GM12878 (cell line): Measurements from ENCODE around the gene CYP2C18.

ENCODE experiments used
- BCLAF1 ChIP-seq: fragments of 450-650 bp; IDR thresholded peaks from 2 replicates; pipeline ENCODE4 v1.6.1; 2017; ENCODE audit warnings: antibody characterized with exemption, mild to moderate bottlenecking, moderate library complexity
- CTCF ChIP-seq, 3 experiments: IDR thresholded peaks in 2 of 3; conservative IDR thresholded peaks in 1 of 3; 2 replicates each; pipeline ENCODE4 v1.5.1; 2011; ENCODE audit warnings: low read depth in 3 of 3, low read length in 3 of 3, mild to moderate bottlenecking in 3 of 3, control low read depth in 2 of 3, moderate library complexity in 2 of 3, inconsistent platforms in 1 of 3, mixed read lengths in 1 of 3; ENCODE audit not compliant: control insufficient read depth in 2 of 3, insufficient read depth in 1 of 3; ENCODE audit errors: extremely low read depth in 1 of 3
- GABPA ChIP-seq: IDR thresholded peaks from 2 replicates; pipeline ENCODE4 v1.6.1; 2014; ENCODE audit warnings: antibody characterized with exemption, low read depth, mild to moderate bottlenecking, inconsistent platforms
- PML ChIP-seq: IDR thresholded peaks from 2 replicates; pipeline ENCODE4 v1.6.1; 2012; ENCODE audit warnings: low read length, inconsistent platforms
- POLR2A ChIP-seq: IDR thresholded peaks from 2 replicates; pipeline ENCODE4 v1.6.1; 2011; ENCODE audit warnings: low read depth, mild to moderate bottlenecking, low read length
- SPI1 ChIP-seq: IDR thresholded peaks from 2 replicates; pipeline ENCODE4 v1.6.1; 2011; ENCODE audit warnings: low read depth, mild to moderate bottlenecking, low read length, moderate library complexity, borderline replicate concordance; ENCODE audit not compliant: insufficient read depth

DNA sequence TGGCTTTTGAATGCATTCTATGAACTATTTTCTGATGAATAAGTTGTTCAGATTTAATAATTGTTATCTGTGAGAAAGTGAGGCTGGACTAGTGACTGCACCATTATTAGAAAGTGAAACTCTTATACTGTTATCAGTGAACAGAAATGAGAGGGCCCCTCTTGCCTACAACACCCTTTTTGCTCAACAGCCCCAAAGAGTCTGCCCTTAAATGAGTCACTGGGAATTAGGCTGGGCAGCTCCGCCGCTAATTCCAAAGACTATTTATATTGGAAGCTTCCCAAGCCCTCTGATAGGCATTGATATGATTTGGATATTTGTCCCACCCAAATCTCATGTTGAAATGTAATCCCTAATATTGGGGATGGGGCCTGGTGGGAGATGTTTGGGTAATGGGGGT lies 7.0 kb upstream of the CYP2C18 start:
- TF ChIP-seq BCLAF1 (no peak), POLR2A (no peak), SPI1 (no peak), GABPA (no peak), CTCF (IDR thresholded peaks at IDR 0.05 in 2 of 3, conservative IDR thresholded peaks at IDR 0.05 in 1 of 3; ENCODE audit: control insufficient read depth in 2 of 3, extremely low read depth in 1 of 3, insufficient read depth in 1 of 3, low read depth in 3 of 3, low read length in 3 of 3) (no peak), PML (no peak)
